ENCODE results near the gene RPS18.

Gene RPS18

GRCh38 chr6:33314515-33314942 is 42.7 kb downstream of the RPS18 start:
- Histone ChIP-seq H3K27me3 (replicated peaks; ENCODE audit: control insufficient read depth, insufficient read depth, low read length) (no peaks in the 10 kb centered on the region), H3K4me3 (replicated peaks; ENCODE audit: low read depth, low read length) (peak overlapping the region; percentile 92), H3K36me3 (ENCODE audit: control insufficient read depth, insufficient read depth, low read length) (peaks cover 10% of the 10 kb centered on the region)
- no peak for TF ChIP-seq CTCF (IDR thresholded peaks at IDR 0.05; ENCODE audit: insufficient read depth, low read length, poor library complexity, severe bottlenecking)
- DNase-seq (ENCODE audit: extremely low read depth, insufficient read length): peak; percentile 57

DNA sequence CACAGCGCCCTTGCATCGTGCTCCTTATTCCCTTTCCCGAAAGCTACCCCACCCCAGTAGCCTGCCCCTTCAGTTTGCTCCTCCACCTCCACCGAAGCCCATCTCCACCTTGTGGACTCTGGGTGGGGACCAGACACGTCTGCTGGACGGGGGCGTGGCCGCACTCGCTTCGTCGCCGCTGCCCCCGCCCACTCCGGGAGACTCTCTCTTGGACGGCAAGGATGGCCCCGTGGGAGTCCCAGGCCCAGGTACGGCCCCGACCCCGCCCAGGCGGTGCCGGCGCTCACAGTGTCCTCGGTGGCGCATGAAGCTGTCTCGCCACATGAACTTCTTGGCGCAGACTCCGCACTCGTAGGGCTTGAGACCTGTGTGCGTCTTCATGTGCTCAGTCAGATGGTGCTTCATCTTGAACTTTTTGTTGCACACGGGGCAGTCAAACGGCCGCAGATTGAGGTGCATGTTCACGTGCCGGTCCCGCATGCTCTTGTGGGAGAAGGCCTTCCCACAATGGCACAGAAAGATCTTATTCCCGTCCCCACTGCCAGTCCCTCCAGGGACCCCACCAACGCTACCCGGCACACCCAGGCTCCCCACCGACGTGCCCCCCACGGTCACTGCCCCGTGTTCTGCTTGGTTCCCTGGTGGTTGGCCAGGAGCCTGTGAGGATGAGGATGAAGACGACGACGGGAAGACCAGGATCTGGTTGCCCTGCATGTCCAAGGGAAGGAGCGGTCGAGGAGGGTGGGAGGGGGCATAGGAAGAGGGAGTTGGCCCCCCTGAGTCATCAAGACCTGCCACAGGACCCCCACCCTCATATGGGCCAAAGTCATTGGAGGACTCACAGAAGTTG is 43.3 kb downstream of the RPS18 start:
- H3K27me3 ChIP-seq (replicated peaks; ENCODE audit: control insufficient read depth, insufficient read depth, low read length): no peaks in the 10 kb centered on the region
- peaks cover 16% of the 10 kb centered on the region for H3K36me3 ChIP-seq (ENCODE audit: control insufficient read depth, insufficient read depth, low read length)
- H3K4me3 ChIP-seq (replicated peaks; ENCODE audit: low read depth, low read length): peak overlapping the region; percentile 92
- TF ChIP-seq CTCF (IDR thresholded peaks at IDR 0.05; ENCODE audit: insufficient read depth, low read length, poor library complexity, severe bottlenecking): no peak
- peak; percentile 71 for DNase-seq (ENCODE audit: extremely low read depth, insufficient read length)

- Histone ChIP-seq H3K4me3 (replicated peaks; ENCODE audit: low read depth, low read length) (no peak overlapping the region), H3K27me3 (replicated peaks; ENCODE audit: control insufficient read depth, insufficient read depth, low read length) (no peaks in the 10 kb centered on the region), H3K36me3 (ENCODE audit: control insufficient read depth, insufficient read depth, low read length) (peaks cover 24% of the 10 kb centered on the region)
- no peak for TF ChIP-seq CTCF (IDR thresholded peaks at IDR 0.05; ENCODE audit: insufficient read depth, low read length, poor library complexity, severe bottlenecking)
- DNase-seq (ENCODE audit: extremely low read depth, insufficient read length): no peak
Measured at GRCh38 chr6:33315793-33316602, 44.1 kb downstream of the RPS18 start.

GRCh38 chr6:33316603-33317418 is 44.9 kb downstream of the RPS18 start:
- Histone ChIP-seq H3K4me3 (replicated peaks; ENCODE audit: low read depth, low read length) (peak overlapping the region; percentile 73), H3K36me3 (ENCODE audit: control insufficient read depth, insufficient read depth, low read length) (peaks cover 25% of the 10 kb centered on the region), H3K27me3 (replicated peaks; ENCODE audit: control insufficient read depth, insufficient read depth, low read length) (no peaks in the 10 kb centered on the region)
- no peak for DNase-seq (ENCODE audit: extremely low read depth, insufficient read length)
- no peak for TF ChIP-seq CTCF (IDR thresholded peaks at IDR 0.05; ENCODE audit: insufficient read depth, low read length, poor library complexity, severe bottlenecking)

- TF ChIP-seq CTCF (IDR thresholded peaks at IDR 0.05; ENCODE audit: insufficient read depth, low read length, poor library complexity, severe bottlenecking): no peak
- peak overlapping the region; percentile 73 for H3K4me3 ChIP-seq (replicated peaks; ENCODE audit: low read depth, low read length)
- peaks cover 25% of the 10 kb centered on the region for H3K36me3 ChIP-seq (ENCODE audit: control insufficient read depth, insufficient read depth, low read length)
- no peak for DNase-seq (ENCODE audit: extremely low read depth, insufficient read length)
- no peaks in the 10 kb centered on the region for H3K27me3 ChIP-seq (replicated peaks; ENCODE audit: control insufficient read depth, insufficient read depth, low read length)
Measured at GRCh38 chr6:33317419-33317668, 45.5 kb downstream of the RPS18 start.
